GM23248 (cell line): ENCODE results near the gene UQCRH. TPM values are rescaled to one million over a fixed set of nuclear protein-coding genes. Genes with fewer than 3 reads are reported as not detected.
"Not testable (repeated sequence)": the region's sequence is repeated elsewhere in the genome, so short reads cannot be mapped to it uniquely, and the experiment has no call there.

ENCODE experiments used
- DNase-seq: peaks from one replicate; pipeline ENCODE4 v3.0.0-alpha.2; 2015
- H2AFZ ChIP-seq: fragments of 200-600 bp; sonication (generic); 2 replicates; pipeline ENCODE4 v1.6.1; 2016; ENCODE audit warnings: antibody characterized with exemption
- H3F3A ChIP-seq: fragments of 200-600 bp; sonication (generic); 2 replicates; pipeline ENCODE4 v1.6.1; 2016; ENCODE audit warnings: mild to moderate bottlenecking, antibody characterized with exemption, mixed run types; ENCODE audit not compliant: insufficient read depth
- H3K27ac ChIP-seq: fragments of 200-600 bp; sonication (generic); 2 replicates; pipeline ENCODE4 v1.5.1; 2016; ENCODE audit warnings: mild to moderate bottlenecking
- H3K27me3 ChIP-seq: fragments of 200-600 bp; sonication (generic); replicated peaks from 2 replicates; pipeline ENCODE4 v1.6.1; 2016; ENCODE audit warnings: mild to moderate bottlenecking; ENCODE audit not compliant: insufficient read depth
- H3K36me3 ChIP-seq: fragments of 200-600 bp; sonication (generic); 2 replicates; pipeline ENCODE4 v1.6.1; 2016; ENCODE audit warnings: low read depth, mild to moderate bottlenecking
- H3K4me1 ChIP-seq: fragments of 200-600 bp; sonication (generic); 2 replicates; pipeline ENCODE4 v1.6.1; 2016; ENCODE audit warnings: mild to moderate bottlenecking; ENCODE audit not compliant: insufficient read depth
- H3K4me2 ChIP-seq: fragments of 200-600 bp; sonication (generic); one replicate; pipeline ENCODE4 v1.6.1; 2016; ENCODE audit warnings: mild to moderate bottlenecking; ENCODE audit not compliant: unreplicated experiment
- H3K4me3 ChIP-seq: fragments of 200-600 bp; sonication (generic); 2 replicates; pipeline ENCODE4 v1.5.1; 2016; ENCODE audit warnings: mild to moderate bottlenecking
- H3K79me2 ChIP-seq: fragments of 200-600 bp; sonication (generic); 2 replicates; pipeline ENCODE4 v1.6.1; 2016; ENCODE audit warnings: mild to moderate bottlenecking; ENCODE audit not compliant: insufficient read depth
- H3K9ac ChIP-seq: fragments of 200-600 bp; sonication (generic); 2 replicates; pipeline ENCODE4 v1.6.1; 2016; ENCODE audit warnings: mild to moderate bottlenecking
- H3K9me2 ChIP-seq: fragments of 200-600 bp; sonication (generic); 2 replicates; pipeline ENCODE4 v1.6.1; 2016; ENCODE audit warnings: mixed run types, mild to moderate bottlenecking, moderate library complexity; ENCODE audit not compliant: insufficient read depth
- H3K9me3 ChIP-seq: fragments of 200-600 bp; sonication (generic); one replicate; pipeline ENCODE4 v1.6.1; 2017; ENCODE audit warnings: low read depth
- H4K20me1 ChIP-seq: fragments of 200-600 bp; sonication (generic); 2 replicates; pipeline ENCODE4 v1.6.0; 2016; ENCODE audit not compliant: insufficient read depth
- EZH2 ChIP-seq: fragments of 200-600 bp; sonication (generic); IDR thresholded peaks from 2 replicates; pipeline ENCODE4 v1.6.1; 2018; ENCODE audit warnings: antibody characterized with exemption, mild to moderate bottlenecking; ENCODE audit not compliant: insufficient read depth, poor library complexity, severe bottlenecking
- EZH2phosphoT487 ChIP-seq: fragments of 200-600 bp; sonication (generic); IDR thresholded peaks from 2 replicates; pipeline ENCODE4 v1.6.1; 2018; ENCODE audit warnings: antibody characterized with exemption, moderate library complexity, mild to moderate bottlenecking, low read depth; ENCODE audit not compliant: insufficient read depth
- WGBS, 2 experiments: methylation state at CpG; one replicate each; pipeline ENCODE4 v1.1.6; 2015 to 2017; ENCODE audit warnings: low lambda C conversion rate in 2 of 2, low coverage in 1 of 2; ENCODE audit errors: missing lambda C conversion rate in 2 of 2; 5-methylcytosine and 5-hydroxymethylcytosine counted together
- in situ Hi-C: fragments of 300-500 bp; cut with MboI; formaldehyde crosslinking; loops from 2 replicates; pipeline ENCODE4 v1.15.0; 2020
- polyA plus RNA-seq: library from polyadenylated mRNA; unstranded; fragments of >200 nt; fragmentation: Nextera tagmentation; extraction: Ambion mirVana; gene quantifications from 2 replicates; pipeline ENCODE4 v1.2.1, GENCODE V29; 2016
- total RNA-seq: library from RNA; depleted of rRNA; stranded (reverse); fragments of >200 nt; shearing (Covaris generic); gene quantifications from 2 replicates; pipeline ENCODE4 v1.2.3, GENCODE V29; 2014

The UQCRH gene
- total and polyA plus RNA-seq, 2 experiments from 2014 or later, result 237 to 334 TPM

- 67 to 79% methylated on average over 2 of the region's 2 CpGs for WGBS, 2 experiments
- no peak overlapping the region for H3K4me2 ChIP-seq
- DNase-seq, result no peak
- H3K4me3 ChIP-seq, result no peak overlapping the region
- TF ChIP-seq EZH2, result no peak
- TF ChIP-seq EZH2phosphoT487, result no peak
- H3K27ac ChIP-seq, result no peak overlapping the region
- no peaks in the 10 kb centered on the region for H3K9me2 ChIP-seq
- H3K9me3 ChIP-seq, result no peaks in the 10 kb centered on the region
- no peak overlapping the region for H3K9ac ChIP-seq
- no peaks in the 10 kb centered on the region for H3K36me3 ChIP-seq
- no peaks in the 10 kb centered on the region for H3K79me2 ChIP-seq
- H3K4me1 ChIP-seq, result no peaks in the 10 kb centered on the region; the same call in 1 of the 2 replicates
- H3F3A ChIP-seq, result peaks cover 6% of the 10 kb centered on the region; the same call in 1 of the 2 replicates
- H2AFZ ChIP-seq, result no peak overlapping the region
- no peaks in the 10 kb centered on the region for H4K20me1 ChIP-seq
- no peaks in the 10 kb centered on the region for H3K27me3 ChIP-seq
- in situ Hi-C loops, result no loop called here
Measured at GRCh38 chr1:46334030-46334384, 30.5 kb downstream of the UQCRH start.

- Histone ChIP-seq H3K9me3 (no peaks in the 10 kb centered on the region), H3K27ac (no peak overlapping the region), H3K4me3 (no peak overlapping the region), H3K4me2 (no peak overlapping the region), H3K27me3 (no peaks in the 10 kb centered on the region), H3K4me1 (peaks cover 5% of the 10 kb centered on the region; the same call in 1 of the 2 replicates), H3K79me2 (no peaks in the 10 kb centered on the region), H3K9ac (no peak overlapping the region), H3K36me3 (no peaks in the 10 kb centered on the region), H4K20me1 (no peaks in the 10 kb centered on the region), H3F3A (peaks cover 15% of the 10 kb centered on the region; the same call in 1 of the 2 replicates), H3K9me2 (no peaks in the 10 kb centered on the region), H2AFZ (no peak overlapping the region)
- 92 to 94% methylated on average over 3 of the region's 3 CpGs for WGBS, 2 experiments
- TF ChIP-seq EZH2, result no peak
- no peak for TF ChIP-seq EZH2phosphoT487
- in situ Hi-C loops, result no loop called here
- DNase-seq, result no peak
Measured at GRCh38 chr1:46335081-46335480, 31.6 kb downstream of the UQCRH start.

GRCh38 chr1:46337409-46337808, 33.9 kb downstream of the UQCRH start:
- WGBS, 2 experiments, result 93 to 97% methylated on average over 13 to 14 of the region's 14 CpGs
- peaks cover 14% of the 10 kb centered on the region; the same call in 1 of the 2 replicates for H3K4me1 ChIP-seq
- H3K9me2 ChIP-seq, H3K9ac ChIP-seq, H2AFZ ChIP-seq, H3K4me2 ChIP-seq, H3K4me3 ChIP-seq, H3K9me3 ChIP-seq, in situ Hi-C loops, H4K20me1 ChIP-seq, H3K27me3 ChIP-seq, H3K27ac ChIP-seq, H3K36me3 ChIP-seq, DNase-seq: not testable (repeated sequence)
- peaks cover 15% of the 10 kb centered on the region for H3K79me2 ChIP-seq
- H3F3A ChIP-seq, result peaks cover 19% of the 10 kb centered on the region; the same call in 1 of the 2 replicates

- 1 to 2% methylated on average over 51 to 53 of the region's 53 CpGs for WGBS, 2 experiments
- H2AFZ ChIP-seq, result peak within 1 kb of the TSS; percentile 94
- no peaks in the 10 kb centered on the region for H4K20me1 ChIP-seq
- peak within 1 kb of the TSS; percentile 74 for H3K4me2 ChIP-seq
- peaks cover 24% of the 10 kb centered on the region; the same call in 1 of the 2 replicates for H3F3A ChIP-seq
- H3K4me1 ChIP-seq, result peaks cover 14% of the 10 kb centered on the region; the same call in 1 of the 2 replicates
- in situ Hi-C loops, result no loop called here
- no peaks in the 10 kb centered on the region for H3K9me3 ChIP-seq
- no peaks in the 10 kb centered on the region for H3K27me3 ChIP-seq
- no peak for TF ChIP-seq EZH2phosphoT487
- no peak for TF ChIP-seq EZH2
- peak within 1 kb of the TSS; percentile 79 for H3K4me3 ChIP-seq
- peak; percentile 99 for DNase-seq
- H3K36me3 ChIP-seq, result peaks cover 9% of the 10 kb centered on the region; the same call in 1 of the 2 replicates
- H3K79me2 ChIP-seq, result peaks cover 36% of the 10 kb centered on the region
- H3K27ac ChIP-seq, result peak within 1 kb of the TSS; percentile 89
- peak within 1 kb of the TSS; percentile 89 for H3K9ac ChIP-seq
- no peaks in the 10 kb centered on the region for H3K9me2 ChIP-seq
Measured at GRCh38 chr1:46340404-46341221, 37.1 kb downstream of the UQCRH start, which contains the start of gene NSUN4. NSUN4 (plus strand) TSS chr1:46340807; CDS start chr1:46340827, 20 bp downstream.
